ENCODE results near the gene UTP15. TPM values are rescaled to one million over a fixed set of nuclear protein-coding genes. Genes with fewer than 3 reads are reported as not detected.

UTP15 gene
- total and polyA plus RNA-seq, 10 of the 15 experiments (the other 5 are each of a cell fraction or from before 2014, with no cell fraction given) = 22.5 to 39.4 (median 29.6) TPM

DNA sequence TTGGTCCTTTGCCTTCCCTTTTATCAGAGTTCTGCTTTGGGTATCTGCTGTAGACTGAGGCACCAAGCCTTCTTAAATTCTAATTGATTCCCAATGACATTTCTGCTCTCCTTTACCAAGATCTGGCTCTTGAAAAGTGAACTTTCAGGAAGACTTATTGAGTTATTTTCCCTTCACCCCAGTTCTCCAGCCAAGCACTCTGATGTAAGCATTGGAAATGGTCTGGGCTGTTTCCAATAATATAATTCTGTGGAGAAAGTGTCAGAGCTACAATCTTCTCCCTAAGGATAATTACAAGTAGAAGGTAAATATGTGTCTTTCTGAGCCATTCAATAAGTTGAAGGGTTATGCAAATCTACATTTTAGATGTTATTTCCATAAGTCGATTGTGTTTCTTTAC is 36.5 kb upstream of the UTP15 start (continued):
- TF ChIP-seq SUZ12 (IDR thresholded peaks at IDR 0.05; ENCODE audit: unreplicated experiment) = no peak
- no peak for TF ChIP-seq RAD51 (IDR thresholded peaks at IDR 0.05)
- TF ChIP-seq, protein P1, sequence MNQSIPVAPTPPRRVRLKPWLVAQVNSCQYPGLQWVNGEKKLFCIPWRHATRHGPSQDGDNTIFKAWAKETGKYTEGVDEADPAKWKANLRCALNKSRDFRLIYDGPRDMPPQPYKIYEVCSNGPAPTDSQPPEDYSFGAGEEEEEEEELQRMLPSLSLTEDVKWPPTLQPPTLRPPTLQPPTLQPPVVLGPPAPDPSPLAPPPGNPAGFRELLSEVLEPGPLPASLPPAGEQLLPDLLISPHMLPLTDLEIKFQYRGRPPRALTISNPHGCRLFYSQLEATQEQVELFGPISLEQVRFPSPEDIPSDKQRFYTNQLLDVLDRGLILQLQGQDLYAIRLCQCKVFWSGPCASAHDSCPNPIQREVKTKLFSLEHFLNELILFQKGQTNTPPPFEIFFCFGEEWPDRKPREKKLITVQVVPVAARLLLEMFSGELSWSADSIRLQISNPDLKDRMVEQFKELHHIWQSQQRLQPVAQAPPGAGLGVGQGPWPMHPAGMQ (IDR thresholded peaks at IDR 0.05; ENCODE audit: borderline replicate concordance) = no peak
- no peak for TF ChIP-seq CBFB (IDR thresholded peaks at IDR 0.05; ENCODE audit: low read depth)
- TF ChIP-seq CREM (IDR thresholded peaks at IDR 0.05; ENCODE audit: low read depth) = no peak

DNA sequence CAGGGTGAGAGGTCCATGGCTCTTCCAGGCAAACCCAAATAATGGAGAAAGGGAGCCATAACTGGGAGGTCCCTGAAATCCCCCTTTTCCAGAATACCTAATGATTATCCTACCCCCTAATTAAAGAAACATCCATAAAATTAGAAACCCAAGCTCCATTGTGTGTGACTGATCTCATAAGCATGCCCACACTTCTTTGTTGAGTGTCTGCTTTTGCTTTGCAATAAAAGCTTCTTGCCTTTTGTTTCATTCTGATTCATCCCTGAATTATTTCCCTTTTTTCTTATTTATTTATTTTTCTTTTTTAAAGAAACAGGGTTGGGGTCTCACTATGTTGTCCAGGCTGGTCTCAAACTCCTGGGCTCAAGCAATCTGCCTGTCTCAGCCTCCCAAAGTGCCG is 34.2 kb upstream of the UTP15 start:
- BruUV-seq (replicated peaks) = no TSS peak
- intact Hi-C loops (cut with micrococcal nuclease; ENCODE audit: unreplicated experiment) = no loop called here
- in situ Hi-C loops (cut with MboI) = no loop called here
- Histone ChIP-seq H3K4me1 (ENCODE audit: control insufficient read depth, insufficient read depth, low read length) (no peaks in the 10 kb centered on the region), H3K27me3 (replicated peaks in 1 of 2; ENCODE audit: control insufficient read depth in 2 of 2, insufficient read depth in 2 of 2, low read length in 1 of 2) (no peaks in the 10 kb centered on the region; a peak in 2 of 4 replicates), H3K27ac (ENCODE audit: control insufficient read depth, insufficient read depth) (no peak overlapping the region), H3K36me3 (ENCODE audit: control insufficient read depth in 2 of 2, insufficient read depth in 2 of 2, low read length in 1 of 2) (no peaks in the 10 kb centered on the region), H3K9ac (ENCODE audit: control insufficient read depth, insufficient read depth, low read length) (no peak overlapping the region), H3K4me3 (no peak overlapping the region), H2AFZ (ENCODE audit: control insufficient read depth, low read depth, low read length) (no peak overlapping the region), H4K20me1 (ENCODE audit: control insufficient read depth, insufficient read depth) (no peaks in the 10 kb centered on the region), H3K79me2 (ENCODE audit: control insufficient read depth, insufficient read depth, low read length) (no peaks in the 10 kb centered on the region), H3K4me2 (ENCODE audit: control insufficient read depth, insufficient read depth) (no peak overlapping the region), H3K9me3 (replicated peaks; ENCODE audit: control insufficient read depth, insufficient read depth, low read length) (no peaks in the 10 kb centered on the region)
- CTCF ChIA-PET = interaction anchor here (0.7 to 1.4 kb wide), 5 partner anchors 11 to 60 kb away, joined by 3 to 6 read pairs (median 4); no protein-coding TSS in a partner anchor
- FAIRE-seq (no peak), ATAC-seq (no peak), DNase-seq (ENCODE audit: low read depth, low spot score) (no peak)
- RAD21 ChIA-PET (ENCODE audit: unreplicated experiment) = interaction anchor here (1.0 kb wide), 1 partner anchor 13 kb away, joined by 4 read pairs; no protein-coding TSS in a partner anchor
- SMC1A ChIA-PET (ENCODE audit: uncharacterized antibody, unreplicated experiment) = no interaction called here
- POLR2A ChIA-PET = no interaction called here
- 100% methylated on average over 1 of the region's 1 CpG for WGBS (ENCODE audit: insufficient coverage, insufficient replicate concordance, low lambda C conversion rate, missing lambda C conversion rate)
- no peak for TF ChIP-seq YBX1 (IDR thresholded peaks at IDR 0.05)
- no peak for TF ChIP-seq FOXK2 (IDR thresholded peaks at IDR 0.05)
- TF ChIP-seq KLF5 (IDR thresholded peaks at IDR 0.05; ENCODE audit: partially characterized antibody) = no peak
- TF ChIP-seq CHD1 (IDR thresholded peaks at IDR 0.05; ENCODE audit: low read depth, low read length) = no peak
- TF ChIP-seq RFX5 (IDR thresholded peaks at IDR 0.05; ENCODE audit: low read depth, low read length) = no peak
- no peak for TF ChIP-seq HCFC1 (IDR thresholded peaks at IDR 0.05; ENCODE audit: low read length)
- TF ChIP-seq, protein P2, sequence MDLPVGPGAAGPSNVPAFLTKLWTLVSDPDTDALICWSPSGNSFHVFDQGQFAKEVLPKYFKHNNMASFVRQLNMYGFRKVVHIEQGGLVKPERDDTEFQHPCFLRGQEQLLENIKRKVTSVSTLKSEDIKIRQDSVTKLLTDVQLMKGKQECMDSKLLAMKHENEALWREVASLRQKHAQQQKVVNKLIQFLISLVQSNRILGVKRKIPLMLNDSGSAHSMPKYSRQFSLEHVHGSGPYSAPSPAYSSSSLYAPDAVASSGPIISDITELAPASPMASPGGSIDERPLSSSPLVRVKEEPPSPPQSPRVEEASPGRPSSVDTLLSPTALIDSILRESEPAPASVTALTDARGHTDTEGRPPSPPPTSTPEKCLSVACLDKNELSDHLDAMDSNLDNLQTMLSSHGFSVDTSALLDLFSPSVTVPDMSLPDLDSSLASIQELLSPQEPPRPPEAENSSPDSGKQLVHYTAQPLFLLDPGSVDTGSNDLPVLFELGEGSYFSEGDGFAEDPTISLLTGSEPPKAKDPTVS (IDR thresholded peaks at IDR 0.05; ENCODE audit: low read depth, low read length) = no peak
- no peak for TF ChIP-seq CBFB (IDR thresholded peaks at IDR 0.05; ENCODE audit: low read depth)
- TF ChIP-seq FOXM1 (IDR thresholded peaks at IDR 0.05; ENCODE audit: low read depth, low read length) = no peak
- no peak for TF ChIP-seq CEBPB (IDR thresholded peaks at IDR 0.05; ENCODE audit: borderline replicate concordance in 1 of 2, low read depth in 2 of 2, low read length in 2 of 2)
- no peak for TF ChIP-seq CREM (IDR thresholded peaks at IDR 0.05; ENCODE audit: low read depth)
- no peak for TF ChIP-seq SUPT20H (IDR thresholded peaks at IDR 0.05; ENCODE audit: borderline replicate concordance, control insufficient read depth, low read depth, low read length)
- TF ChIP-seq, protein P3, sequence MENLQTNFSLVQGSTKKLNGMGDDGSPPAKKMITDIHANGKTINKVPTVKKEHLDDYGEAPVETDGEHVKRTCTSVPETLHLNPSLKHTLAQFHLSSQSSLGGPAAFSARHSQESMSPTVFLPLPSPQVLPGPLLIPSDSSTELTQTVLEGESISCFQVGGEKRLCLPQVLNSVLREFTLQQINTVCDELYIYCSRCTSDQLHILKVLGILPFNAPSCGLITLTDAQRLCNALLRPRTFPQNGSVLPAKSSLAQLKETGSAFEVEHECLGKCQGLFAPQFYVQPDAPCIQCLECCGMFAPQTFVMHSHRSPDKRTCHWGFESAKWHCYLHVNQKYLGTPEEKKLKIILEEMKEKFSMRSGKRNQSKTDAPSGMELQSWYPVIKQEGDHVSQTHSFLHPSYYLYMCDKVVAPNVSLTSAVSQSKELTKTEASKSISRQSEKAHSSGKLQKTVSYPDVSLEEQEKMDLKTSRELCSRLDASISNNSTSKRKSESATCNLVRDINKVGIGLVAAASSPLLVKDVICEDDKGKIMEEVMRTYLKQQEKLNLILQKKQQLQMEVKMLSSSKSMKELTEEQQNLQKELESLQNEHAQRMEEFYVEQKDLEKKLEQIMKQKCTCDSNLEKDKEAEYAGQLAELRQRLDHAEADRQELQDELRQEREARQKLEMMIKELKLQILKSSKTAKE (IDR thresholded peaks at IDR 0.05; ENCODE audit: low read depth, poor library complexity, severe bottlenecking) = no peak
- TF ChIP-seq, protein P4, sequence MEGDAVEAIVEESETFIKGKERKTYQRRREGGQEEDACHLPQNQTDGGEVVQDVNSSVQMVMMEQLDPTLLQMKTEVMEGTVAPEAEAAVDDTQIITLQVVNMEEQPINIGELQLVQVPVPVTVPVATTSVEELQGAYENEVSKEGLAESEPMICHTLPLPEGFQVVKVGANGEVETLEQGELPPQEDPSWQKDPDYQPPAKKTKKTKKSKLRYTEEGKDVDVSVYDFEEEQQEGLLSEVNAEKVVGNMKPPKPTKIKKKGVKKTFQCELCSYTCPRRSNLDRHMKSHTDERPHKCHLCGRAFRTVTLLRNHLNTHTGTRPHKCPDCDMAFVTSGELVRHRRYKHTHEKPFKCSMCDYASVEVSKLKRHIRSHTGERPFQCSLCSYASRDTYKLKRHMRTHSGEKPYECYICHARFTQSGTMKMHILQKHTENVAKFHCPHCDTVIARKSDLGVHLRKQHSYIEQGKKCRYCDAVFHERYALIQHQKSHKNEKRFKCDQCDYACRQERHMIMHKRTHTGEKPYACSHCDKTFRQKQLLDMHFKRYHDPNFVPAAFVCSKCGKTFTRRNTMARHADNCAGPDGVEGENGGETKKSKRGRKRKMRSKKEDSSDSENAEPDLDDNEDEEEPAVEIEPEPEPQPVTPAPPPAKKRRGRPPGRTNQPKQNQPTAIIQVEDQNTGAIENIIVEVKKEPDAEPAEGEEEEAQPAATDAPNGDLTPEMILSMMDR (IDR thresholded peaks at IDR 0.05 in 2 of 3, conservative IDR thresholded peaks at IDR 0.05 in 1 of 3; ENCODE audit: control insufficient read depth in 2 of 3, extremely low read depth in 1 of 3, insufficient read depth in 1 of 3, low read depth in 3 of 3, low read length in 3 of 3) = no peak

Measured in GM12878 (cell line).